Measurements from ENCODE around the gene MECP2. TPM values are rescaled to one million over a fixed set of nuclear protein-coding genes. Genes with fewer than 3 reads are reported as not detected.
"Not testable (repeated sequence)": the region's sequence is repeated elsewhere in the genome, so short reads cannot be mapped to it uniquely, and the experiment has no call there.

The MECP2 gene
- total RNA-seq, 1 donor from 2014 or later = 32.8 TPM

- no peak for DNase-seq (ENCODE audit: missing footprints)
- intact Hi-C loops (cut with DNase I) = no loop called here
- no peak for ATAC-seq
Observed at GRCh38 chrX:153984351-153985178, 113.0 kb downstream of the MECP2 start.

DNA sequence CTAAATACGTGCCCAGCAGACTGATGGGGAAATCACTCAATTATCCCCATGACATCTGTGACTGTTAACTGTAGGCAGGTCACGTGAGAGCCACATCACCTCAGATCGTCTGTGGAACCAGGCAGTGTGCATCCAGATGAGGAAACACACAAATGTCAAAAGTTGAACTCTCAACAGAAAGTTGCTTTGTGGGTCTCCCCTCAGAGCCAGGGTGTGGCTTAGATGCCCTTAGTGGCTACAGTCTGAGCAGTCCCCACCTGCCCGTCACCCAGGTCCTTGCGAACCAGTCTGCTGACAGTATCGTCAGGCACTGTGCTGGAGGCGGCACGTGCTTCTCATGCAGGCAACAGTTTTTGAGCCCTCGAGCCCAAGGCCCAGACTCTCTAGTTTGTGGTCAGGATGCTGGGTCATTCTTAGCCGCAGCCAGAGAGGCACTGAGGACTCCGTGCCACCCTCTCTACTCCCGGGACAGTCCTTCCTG lies 114.2 kb downstream of the MECP2 start:
- intact Hi-C loops (cut with DNase I) = no loop called here
- ATAC-seq (no peak), DNase-seq (ENCODE audit: missing footprints) (no peak)

- peak; percentile 42 for ATAC-seq
- peak; percentile 72 for DNase-seq (ENCODE audit: missing footprints)
- intact Hi-C loops (cut with DNase I) = no loop called here
Observed at GRCh38 chrX:153981771-153982533, 115.6 kb downstream of the MECP2 start.

- intact Hi-C loops (cut with DNase I) = no loop called here
- no peak for DNase-seq (ENCODE audit: missing footprints)
- no peak for ATAC-seq
Observed at GRCh38 chrX:153981231-153981630, 116.3 kb downstream of the MECP2 start.

GRCh38 chrX:153980394-153980793 lies 117.1 kb downstream of the MECP2 start:
- intact Hi-C loops (cut with DNase I); ATAC-seq; DNase-seq (ENCODE audit: missing footprints): not testable (repeated sequence)

DNA sequence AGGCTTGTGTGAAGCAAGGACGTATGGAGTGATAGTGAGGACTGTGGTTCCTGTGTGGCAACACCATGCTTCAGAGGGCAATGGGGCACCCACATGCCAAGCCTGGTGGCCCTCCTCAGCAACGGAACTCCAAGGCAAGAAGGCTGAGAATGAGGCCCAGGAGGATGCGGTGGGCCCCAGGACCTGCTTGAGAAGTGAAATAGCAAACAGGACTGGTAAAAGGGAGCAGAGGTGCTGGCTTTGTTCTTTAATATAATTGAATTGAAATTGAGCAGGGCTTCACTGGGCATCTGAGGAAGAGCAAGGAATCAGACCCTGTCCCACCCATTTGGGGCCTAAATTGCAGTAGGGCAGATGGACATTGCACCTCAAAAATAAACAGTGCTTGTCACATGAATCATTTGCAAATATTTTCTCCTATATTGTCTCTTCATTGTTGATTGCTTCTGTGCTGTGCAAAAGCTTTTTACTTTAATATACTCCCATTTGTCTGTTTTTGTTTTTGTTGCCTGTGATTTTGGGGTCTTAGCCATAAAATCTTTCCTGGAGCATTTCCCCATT lies 122.7 kb downstream of the MECP2 start:
- ATAC-seq = no peak
- intact Hi-C loops (cut with DNase I) = loop anchor here (10.0 kb wide), 2 partner anchors 400 to 770 kb away; partner anchors contain the start of genes EMD and FLNA
- no peak for DNase-seq (ENCODE audit: missing footprints)

DNA sequence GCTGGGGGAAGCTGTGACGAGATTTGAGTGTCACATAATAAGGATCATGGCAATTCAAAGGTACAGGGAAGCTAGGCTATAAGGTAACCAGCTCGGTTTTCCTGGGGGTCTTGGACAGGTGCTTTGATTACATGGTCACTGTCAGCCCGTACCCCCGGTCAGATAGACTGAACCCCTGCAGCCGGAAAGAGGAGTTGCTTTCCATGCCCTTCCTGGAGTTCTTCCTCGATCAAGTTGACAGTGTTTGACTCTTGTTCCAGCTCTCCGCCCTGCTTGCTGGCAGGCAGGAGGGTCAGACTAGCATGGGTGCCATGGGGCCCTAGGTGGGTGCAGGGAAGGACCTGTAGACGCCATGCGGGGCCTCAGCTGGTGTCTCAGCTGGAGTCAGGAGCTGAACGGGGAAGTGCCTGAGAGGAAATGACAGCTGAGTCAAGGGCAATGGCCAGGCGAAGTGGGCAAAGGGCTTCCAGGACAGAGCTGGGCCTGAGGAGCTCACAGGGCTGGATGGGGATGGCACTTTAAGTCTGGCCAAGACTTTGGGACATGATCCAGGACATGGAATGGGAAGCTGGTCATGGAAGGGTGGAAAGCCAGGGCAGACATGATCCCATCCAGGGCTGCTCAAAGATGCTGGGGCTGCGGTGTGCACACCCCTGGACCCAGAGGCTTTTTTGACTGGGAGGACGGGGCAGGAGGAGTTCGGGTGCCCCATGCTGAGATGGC lies 123.4 kb downstream of the MECP2 start:
- ATAC-seq = no peak
- intact Hi-C loops (cut with DNase I) = loop anchor here (10.0 kb wide), 2 partner anchors 401 to 771 kb away; partner anchors contain the start of genes EMD and FLNA
- no peak for DNase-seq (ENCODE audit: missing footprints)

DNA sequence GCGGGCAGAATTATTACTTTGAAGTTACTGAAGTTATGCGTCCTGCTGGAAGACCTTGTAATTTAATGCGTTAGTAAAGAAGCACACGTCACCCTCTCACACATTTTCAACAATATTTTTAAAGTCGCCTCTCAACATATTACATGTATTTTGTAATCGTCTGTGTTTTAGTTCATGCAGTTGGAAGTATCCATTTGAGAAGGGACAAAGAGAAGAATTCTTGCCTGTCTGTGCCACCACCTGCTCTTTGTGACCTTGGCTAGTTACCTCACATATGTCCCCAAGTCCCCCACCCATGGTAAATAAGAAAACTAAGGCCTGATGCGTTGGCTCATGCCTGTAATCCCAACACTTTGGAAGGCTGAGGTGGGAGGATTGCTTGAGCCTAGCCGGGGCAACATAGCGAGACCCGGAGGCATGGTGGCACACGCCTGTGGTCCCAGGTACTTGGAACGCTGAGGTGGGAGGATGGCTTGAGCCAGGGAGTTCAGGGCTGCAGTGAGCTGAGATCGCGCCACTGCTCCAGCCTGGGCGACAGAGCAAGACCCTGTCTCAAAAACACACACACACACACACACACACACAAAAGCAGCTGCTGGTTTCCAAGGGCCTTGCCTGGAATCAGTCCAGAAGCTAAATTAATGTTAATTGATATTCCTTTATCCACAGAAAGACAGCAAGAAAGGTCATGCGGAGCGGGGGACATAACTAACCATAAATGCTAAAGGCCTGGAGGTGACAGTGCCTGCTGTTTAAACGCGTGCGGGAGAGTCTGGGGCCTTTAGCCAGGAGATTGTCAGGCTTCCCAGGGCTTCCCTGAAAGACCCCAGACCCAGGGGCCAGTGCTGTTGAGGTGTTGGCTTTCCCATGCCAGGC lies 124.2 kb downstream of the MECP2 start:
- intact Hi-C loops (cut with DNase I) = loop anchor here (10.0 kb wide), 2 partner anchors 401 to 771 kb away; partner anchors contain the start of genes EMD and FLNA
- no peak for ATAC-seq
- DNase-seq (ENCODE audit: missing footprints) = no peak

GRCh38 chrX:153972368-153973126 lies 125.0 kb downstream of the MECP2 start, which contains the start of gene TMEM187:
TSS of gene TMEM187 (plus strand) at chrX:153972754. CDS start at chrX:153982063, 9,309 bp downstream.
- ATAC-seq (peak; percentile 62), DNase-seq (ENCODE audit: missing footprints) (peak; percentile 92)
- intact Hi-C loops (cut with DNase I) = loop anchor here (10.0 kb wide), 2 partner anchors 402 to 772 kb away; partner anchors contain the start of genes EMD and FLNA

Small RNA genes lying within 50 kb of the gene (microRNA-seq; reads per million reads assigned to microRNA genes)
- gene MIR3202-1 = not detected
- gene MIR3202-2 = not detected
- not detected for gene MIR718

Other genes with a start within 250 kb of the MECP2 start
- 6.1 TPM for gene L1CAM, start 211.5 kb downstream of the MECP2 start, total RNA-seq
- gene AVPR2, start 193.0 kb downstream of the MECP2 start, total RNA-seq = 3.2 TPM
- 9.7 TPM for gene ARHGAP4, start 171.5 kb downstream of the MECP2 start, total RNA-seq
- gene NAA10, start 162.7 kb downstream of the MECP2 start, total RNA-seq = 80.6 TPM
- gene RENBP, start 153.1 kb downstream of the MECP2 start, total RNA-seq = 8.8 TPM
- gene HCFC1, start 125.9 kb downstream of the MECP2 start, total RNA-seq = 25.4 TPM
- 6.9 TPM for gene TMEM187, start 125.0 kb downstream of the MECP2 start, total RNA-seq
- 38.6 TPM for gene IRAK1, start 77.8 kb downstream of the MECP2 start, total RNA-seq
- not detected for gene OPN1LW, start 46.5 kb upstream of the MECP2 start, total RNA-seq
- not detected for gene OPN1MW, start 84.9 kb upstream of the MECP2 start, total RNA-seq
- gene OPN1MW2, start 122.0 kb upstream of the MECP2 start, total RNA-seq = not detected
- not detected for gene OPN1MW3, start 159.9 kb upstream of the MECP2 start, total RNA-seq
- gene TEX28, start 197.4 kb upstream of the MECP2 start, total RNA-seq = not detected
- 13.0 TPM for gene TKTL1, start 198.1 kb upstream of the MECP2 start, total RNA-seq